ENCODE measurements around the gene TWF2.
A peak's percentile ranks its signal among the peaks of the same experiment; 100 is the strongest.
"Not testable (repeated sequence)": the region's sequence is repeated elsewhere in the genome, so short reads cannot be mapped to it uniquely, and the experiment has no call there.

Gene TWF2

DNA sequence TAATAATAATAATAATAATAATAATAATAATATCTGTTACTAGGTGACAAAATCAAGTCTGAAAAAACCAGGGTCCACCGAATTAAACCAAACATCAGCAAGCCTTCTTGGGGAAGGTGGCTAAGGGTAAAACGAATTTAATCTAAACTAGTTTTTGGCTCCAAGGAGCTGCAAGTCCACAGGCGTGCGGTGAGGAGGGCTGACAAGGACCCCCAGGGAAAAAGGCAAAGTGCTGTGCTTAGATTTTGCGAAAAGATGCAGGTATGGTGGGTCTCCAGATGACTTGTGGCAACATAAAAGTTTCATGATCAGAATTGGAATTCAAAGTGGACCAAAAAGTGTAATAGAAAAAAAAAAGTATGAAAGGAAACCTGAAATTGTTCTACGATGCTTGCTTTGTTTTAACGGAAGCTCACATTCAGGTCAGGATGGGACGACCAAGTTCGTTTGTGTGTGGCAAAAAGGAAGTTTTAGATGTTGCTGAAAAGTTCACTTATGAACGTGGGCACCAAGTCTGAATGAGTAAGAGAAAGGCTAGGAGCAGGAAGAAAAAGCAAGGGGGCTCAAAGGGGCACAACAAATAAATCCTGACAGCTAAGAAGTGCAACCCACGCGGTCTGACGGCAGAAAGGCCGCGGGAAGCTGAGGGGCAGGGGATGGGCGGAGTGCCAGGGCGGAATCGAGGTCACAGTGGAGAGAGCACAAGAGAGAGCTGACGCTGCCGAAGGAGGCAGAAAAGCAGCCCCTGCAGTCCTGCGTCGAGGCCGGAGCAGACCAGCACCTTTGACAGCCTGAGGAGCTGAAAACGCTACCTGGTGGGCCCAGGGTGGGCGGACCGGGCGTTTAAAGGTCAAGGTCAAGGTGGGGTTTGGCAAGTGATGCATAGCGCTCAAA, 38.4 kb upstream of the TWF2 start:
- peaks cover 48% of the 10 kb centered on the region for H3K4me1 ChIP-seq (ENCODE audit: insufficient read depth, low read length, severe bottlenecking)
- no peaks in the 10 kb centered on the region for H3K27me3 ChIP-seq (ENCODE audit: insufficient read depth, low read length)
- peak overlapping the region; percentile 98 for H3K4me2 ChIP-seq (ENCODE audit: low read length)
- no peaks in the 10 kb centered on the region for H3F3A ChIP-seq (ENCODE audit: insufficient read depth, low read length)
- peak overlapping the region; percentile 77 for H3K9ac ChIP-seq (ENCODE audit: low read length)
- peaks cover 58% of the 10 kb centered on the region for H3K79me2 ChIP-seq (ENCODE audit: insufficient read depth, low read length)
- H3K4me3 ChIP-seq (ENCODE audit: low read depth, low read length, poor library complexity, severe bottlenecking), result peak overlapping the region; percentile 92
- no peaks in the 10 kb centered on the region for H4K20me1 ChIP-seq (ENCODE audit: insufficient read depth, low read length)
- peaks cover 40% of the 10 kb centered on the region for H3K36me3 ChIP-seq (ENCODE audit: insufficient read depth, low read length)
- peak overlapping the region; percentile 81 for H3K27ac ChIP-seq (ENCODE audit: low read depth, low read length, poor library complexity, severe bottlenecking)
- no peak overlapping the region for H2AFZ ChIP-seq (ENCODE audit: low read length)
- no peaks in the 10 kb centered on the region for H3K9me2 ChIP-seq (ENCODE audit: low read depth, low read length)
- H3K9me3 ChIP-seq (ENCODE audit: low read length), result no peaks in the 10 kb centered on the region
- TF ChIP-seq EZH2 (IDR thresholded peaks at IDR 0.05; ENCODE audit: borderline replicate concordance, low read length), result no peak
- TF ChIP-seq, protein P1, sequence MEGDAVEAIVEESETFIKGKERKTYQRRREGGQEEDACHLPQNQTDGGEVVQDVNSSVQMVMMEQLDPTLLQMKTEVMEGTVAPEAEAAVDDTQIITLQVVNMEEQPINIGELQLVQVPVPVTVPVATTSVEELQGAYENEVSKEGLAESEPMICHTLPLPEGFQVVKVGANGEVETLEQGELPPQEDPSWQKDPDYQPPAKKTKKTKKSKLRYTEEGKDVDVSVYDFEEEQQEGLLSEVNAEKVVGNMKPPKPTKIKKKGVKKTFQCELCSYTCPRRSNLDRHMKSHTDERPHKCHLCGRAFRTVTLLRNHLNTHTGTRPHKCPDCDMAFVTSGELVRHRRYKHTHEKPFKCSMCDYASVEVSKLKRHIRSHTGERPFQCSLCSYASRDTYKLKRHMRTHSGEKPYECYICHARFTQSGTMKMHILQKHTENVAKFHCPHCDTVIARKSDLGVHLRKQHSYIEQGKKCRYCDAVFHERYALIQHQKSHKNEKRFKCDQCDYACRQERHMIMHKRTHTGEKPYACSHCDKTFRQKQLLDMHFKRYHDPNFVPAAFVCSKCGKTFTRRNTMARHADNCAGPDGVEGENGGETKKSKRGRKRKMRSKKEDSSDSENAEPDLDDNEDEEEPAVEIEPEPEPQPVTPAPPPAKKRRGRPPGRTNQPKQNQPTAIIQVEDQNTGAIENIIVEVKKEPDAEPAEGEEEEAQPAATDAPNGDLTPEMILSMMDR (IDR thresholded peaks at IDR 0.05; ENCODE audit: low read length), result no peak

DNA sequence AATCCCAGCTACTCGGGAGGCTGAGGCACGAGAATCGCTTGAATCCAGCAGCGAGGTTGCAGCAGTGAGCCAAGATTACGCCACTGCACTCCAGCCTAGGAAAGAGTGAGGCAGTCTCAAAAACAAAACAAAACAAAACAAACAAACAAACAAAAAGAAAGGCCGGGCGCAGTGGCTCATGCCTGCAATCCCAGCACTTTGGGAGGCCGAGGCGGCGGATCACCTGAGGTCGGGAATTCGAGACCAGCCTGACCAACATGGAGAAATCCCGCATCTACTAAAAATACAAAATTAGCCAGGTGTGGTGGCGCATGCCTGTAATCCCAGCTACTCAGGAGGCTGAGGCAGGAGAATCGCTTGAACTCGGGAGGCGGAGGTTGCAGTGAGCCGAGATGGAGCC, 35.8 kb upstream of the TWF2 start:
- H3K36me3 ChIP-seq (ENCODE audit: insufficient read depth, low read length), result peaks cover 57% of the 10 kb centered on the region
- not testable (repeated sequence) for H3F3A ChIP-seq (ENCODE audit: insufficient read depth, low read length); H3K27me3 ChIP-seq (ENCODE audit: insufficient read depth, low read length); H3K9ac ChIP-seq (ENCODE audit: low read length); H4K20me1 ChIP-seq (ENCODE audit: insufficient read depth, low read length); H3K4me2 ChIP-seq (ENCODE audit: low read length); H3K27ac ChIP-seq (ENCODE audit: low read depth, low read length, poor library complexity, severe bottlenecking); H2AFZ ChIP-seq (ENCODE audit: low read length); H3K4me3 ChIP-seq (ENCODE audit: low read depth, low read length, poor library complexity, severe bottlenecking); H3K9me2 ChIP-seq (ENCODE audit: low read depth, low read length); H3K9me3 ChIP-seq (ENCODE audit: low read length)
- H3K4me1 ChIP-seq (ENCODE audit: insufficient read depth, low read length, severe bottlenecking), result peaks cover 59% of the 10 kb centered on the region
- peaks cover 82% of the 10 kb centered on the region for H3K79me2 ChIP-seq (ENCODE audit: insufficient read depth, low read length)

- H4K20me1 ChIP-seq (ENCODE audit: insufficient read depth, low read length), result no peaks in the 10 kb centered on the region
Observed at GRCh38 chr3:52272831-52273230, 33.9 kb upstream of the TWF2 start.

DNA sequence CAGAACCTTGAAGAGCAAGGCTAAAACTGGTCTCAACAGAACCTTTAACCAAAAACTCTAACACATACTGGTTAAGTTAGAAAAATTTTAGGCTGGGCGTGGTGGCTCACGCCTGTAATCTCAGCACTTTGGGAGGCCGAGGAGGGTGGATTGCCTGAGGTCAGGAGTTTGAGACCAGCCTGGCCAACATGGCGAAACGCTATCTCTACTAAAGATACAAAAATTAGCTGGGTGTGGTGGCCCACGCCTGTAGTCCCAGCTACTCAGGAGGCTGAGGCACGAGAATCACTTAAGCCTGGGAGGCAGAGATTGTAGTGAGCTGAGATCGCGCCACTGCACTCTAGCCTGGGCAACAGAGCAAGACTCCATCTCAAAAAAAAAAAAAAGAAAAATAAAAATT, 33.2 kb upstream of the TWF2 start:
- Histone ChIP-seq H3K79me2 (ENCODE audit: insufficient read depth, low read length) (peaks cover 80% of the 10 kb centered on the region), H3K36me3 (ENCODE audit: insufficient read depth, low read length) (peaks cover 83% of the 10 kb centered on the region), H3K4me2 (ENCODE audit: low read length) (peak overlapping the region; percentile 40; the same call in 1 of the 2 replicates), H3K4me1 (ENCODE audit: insufficient read depth, low read length, severe bottlenecking) (peaks cover 50% of the 10 kb centered on the region)
- H3K9ac ChIP-seq (ENCODE audit: low read length); H3K9me2 ChIP-seq (ENCODE audit: low read depth, low read length); H2AFZ ChIP-seq (ENCODE audit: low read length); H3K27me3 ChIP-seq (ENCODE audit: insufficient read depth, low read length); H4K20me1 ChIP-seq (ENCODE audit: insufficient read depth, low read length); H3K9me3 ChIP-seq (ENCODE audit: low read length); H3F3A ChIP-seq (ENCODE audit: insufficient read depth, low read length); H3K27ac ChIP-seq (ENCODE audit: low read depth, low read length, poor library complexity, severe bottlenecking); H3K4me3 ChIP-seq (ENCODE audit: low read depth, low read length, poor library complexity, severe bottlenecking): not testable (repeated sequence)

More at GRCh38 chr3:52272831-52273230, 33.9 kb upstream of the TWF2 start:
- Histone ChIP-seq H3K27me3 (ENCODE audit: insufficient read depth, low read length) (no peaks in the 10 kb centered on the region), H3K36me3 (ENCODE audit: insufficient read depth, low read length) (peaks cover 76% of the 10 kb centered on the region), H3K9me2 (ENCODE audit: low read depth, low read length) (no peaks in the 10 kb centered on the region), H3K4me2 (ENCODE audit: low read length) (no peak overlapping the region), H3K27ac (ENCODE audit: low read depth, low read length, poor library complexity, severe bottlenecking) (no peak overlapping the region), H3F3A (ENCODE audit: insufficient read depth, low read length) (no peaks in the 10 kb centered on the region), H2AFZ (ENCODE audit: low read length) (no peak overlapping the region), H3K9me3 (ENCODE audit: low read length) (no peaks in the 10 kb centered on the region), H3K4me3 (ENCODE audit: low read depth, low read length, poor library complexity, severe bottlenecking) (no peak overlapping the region), H3K79me2 (ENCODE audit: insufficient read depth, low read length) (peaks cover 87% of the 10 kb centered on the region), H3K9ac (ENCODE audit: low read length) (no peak overlapping the region), H3K4me1 (ENCODE audit: insufficient read depth, low read length, severe bottlenecking) (peaks cover 50% of the 10 kb centered on the region)
- no peak for TF ChIP-seq EZH2 (IDR thresholded peaks at IDR 0.05; ENCODE audit: borderline replicate concordance, low read length)
- TF ChIP-seq, protein P1 (IDR thresholded peaks at IDR 0.05; ENCODE audit: low read length), result no peak

All from OCI-LY1 (cell line).